HepG2 (cell line): ENCODE data around the gene RNF149.
"Not testable (repeated sequence)": the region's sequence is repeated elsewhere in the genome, so short reads cannot be mapped to it uniquely, and the experiment has no call there.

Experiments
- HCFC1 ChIP-seq: fragments of 150-350 bp; IDR thresholded peaks from 2 replicates; pipeline ENCODE4 v1.6.1; 2014; ENCODE audit warnings: low read depth, low read length
- JARID2 ChIP-seq: sonication (generic); formaldehyde crosslinking; IDR thresholded peaks from 2 replicates; pipeline ENCODE4 v1.8.1; 2023; ENCODE audit warnings: missing genetic modification reagents, inconsistent platforms; ENCODE audit not compliant: insufficient replicate concordance
- KDM5A ChIP-seq: fragments of 200-600 bp; sonication (generic); IDR thresholded peaks from 2 replicates; pipeline ENCODE4 v1.7.0; 2018; ENCODE audit warnings: antibody characterized with exemption, mild to moderate bottlenecking, low read length, borderline replicate concordance
- MATR3 ChIP-seq: sonication (generic); formaldehyde crosslinking; IDR thresholded peaks from 2 replicates; pipeline ENCODE4 v1.4.0; 2020; ENCODE audit warnings: missing genetic modification reagents
- NFRKB ChIP-seq: fragments of 450-650 bp; IDR thresholded peaks from 2 replicates; pipeline ENCODE4 v1.6.1; 2017
- RAD21 ChIP-seq: fragments of 450-650 bp; formaldehyde crosslinking; IDR thresholded peaks from 2 replicates; pipeline ENCODE4 v1.5.0; 2020; ENCODE audit warnings: mild to moderate bottlenecking
- REXO4 ChIP-seq: sonication (generic); formaldehyde crosslinking; IDR thresholded peaks from 2 replicates; pipeline ENCODE4 v1.8.0; 2022; ENCODE audit warnings: missing genetic modification reagents, mild to moderate bottlenecking, borderline replicate concordance
- TBP ChIP-seq: sonication (generic); formaldehyde crosslinking; IDR thresholded peaks from 2 replicates; pipeline ENCODE4 v1.5.0; 2020; ENCODE audit warnings: missing genetic modification reagents
- ZBTB8A ChIP-seq: sonication (generic); formaldehyde crosslinking; IDR thresholded peaks from 2 replicates; pipeline ENCODE4 v1.4.0; 2020; ENCODE audit warnings: mild to moderate bottlenecking, low read depth, missing genetic modification reagents, borderline replicate concordance
- ZNF331 ChIP-seq: sonication (generic); formaldehyde crosslinking; IDR thresholded peaks from 2 replicates; pipeline ENCODE4 v1.4.0; 2020; ENCODE audit warnings: missing genetic modification reagents
- TF ChIP-seq, protein P1 (sequence below): sonication (generic); formaldehyde crosslinking; IDR thresholded peaks from 2 replicates; pipeline ENCODE4 v1.5.0; 2020; ENCODE audit warnings: mild to moderate bottlenecking, missing genetic modification reagents
- TF ChIP-seq, protein P2 (sequence below): sonication (generic); IDR thresholded peaks from 2 replicates; pipeline ENCODE4 v1.6.1; 2016; ENCODE audit warnings: low read depth, borderline replicate concordance
- TF ChIP-seq, protein P3 (sequence below): sonication (generic); formaldehyde crosslinking; IDR thresholded peaks from 2 replicates; pipeline ENCODE4 v1.5.0; 2020; ENCODE audit warnings: mild to moderate bottlenecking, missing genetic modification reagents, moderate library complexity

- not testable (repeated sequence) for TF ChIP-seq REXO4 (CRISPR knock-in tag); RAD21 (CRISPR knock-in tag); ZNF331 (CRISPR knock-in tag); NFRKB; KDM5A; HCFC1; ZBTB8A; MATR3; JARID2 (CRISPR knock-in tag); TBP (CRISPR knock-in tag)
- TF ChIP-seq, protein P1, sequence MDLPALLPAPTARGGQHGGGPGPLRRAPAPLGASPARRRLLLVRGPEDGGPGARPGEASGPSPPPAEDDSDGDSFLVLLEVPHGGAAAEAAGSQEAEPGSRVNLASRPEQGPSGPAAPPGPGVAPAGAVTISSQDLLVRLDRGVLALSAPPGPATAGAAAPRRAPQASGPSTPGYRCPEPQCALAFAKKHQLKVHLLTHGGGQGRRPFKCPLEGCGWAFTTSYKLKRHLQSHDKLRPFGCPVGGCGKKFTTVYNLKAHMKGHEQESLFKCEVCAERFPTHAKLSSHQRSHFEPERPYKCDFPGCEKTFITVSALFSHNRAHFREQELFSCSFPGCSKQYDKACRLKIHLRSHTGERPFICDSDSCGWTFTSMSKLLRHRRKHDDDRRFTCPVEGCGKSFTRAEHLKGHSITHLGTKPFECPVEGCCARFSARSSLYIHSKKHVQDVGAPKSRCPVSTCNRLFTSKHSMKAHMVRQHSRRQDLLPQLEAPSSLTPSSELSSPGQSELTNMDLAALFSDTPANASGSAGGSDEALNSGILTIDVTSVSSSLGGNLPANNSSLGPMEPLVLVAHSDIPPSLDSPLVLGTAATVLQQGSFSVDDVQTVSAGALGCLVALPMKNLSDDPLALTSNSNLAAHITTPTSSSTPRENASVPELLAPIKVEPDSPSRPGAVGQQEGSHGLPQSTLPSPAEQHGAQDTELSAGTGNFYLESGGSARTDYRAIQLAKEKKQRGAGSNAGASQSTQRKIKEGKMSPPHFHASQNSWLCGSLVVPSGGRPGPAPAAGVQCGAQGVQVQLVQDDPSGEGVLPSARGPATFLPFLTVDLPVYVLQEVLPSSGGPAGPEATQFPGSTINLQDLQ: not testable (repeated sequence)
- TF ChIP-seq, protein P2, sequence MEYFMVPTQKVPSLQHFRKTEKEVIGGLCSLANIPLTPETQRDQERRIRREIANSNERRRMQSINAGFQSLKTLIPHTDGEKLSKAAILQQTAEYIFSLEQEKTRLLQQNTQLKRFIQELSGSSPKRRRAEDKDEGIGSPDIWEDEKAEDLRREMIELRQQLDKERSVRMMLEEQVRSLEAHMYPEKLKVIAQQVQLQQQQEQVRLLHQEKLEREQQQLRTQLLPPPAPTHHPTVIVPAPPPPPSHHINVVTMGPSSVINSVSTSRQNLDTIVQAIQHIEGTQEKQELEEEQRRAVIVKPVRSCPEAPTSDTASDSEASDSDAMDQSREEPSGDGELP: not testable (repeated sequence)
- TF ChIP-seq, protein P3, sequence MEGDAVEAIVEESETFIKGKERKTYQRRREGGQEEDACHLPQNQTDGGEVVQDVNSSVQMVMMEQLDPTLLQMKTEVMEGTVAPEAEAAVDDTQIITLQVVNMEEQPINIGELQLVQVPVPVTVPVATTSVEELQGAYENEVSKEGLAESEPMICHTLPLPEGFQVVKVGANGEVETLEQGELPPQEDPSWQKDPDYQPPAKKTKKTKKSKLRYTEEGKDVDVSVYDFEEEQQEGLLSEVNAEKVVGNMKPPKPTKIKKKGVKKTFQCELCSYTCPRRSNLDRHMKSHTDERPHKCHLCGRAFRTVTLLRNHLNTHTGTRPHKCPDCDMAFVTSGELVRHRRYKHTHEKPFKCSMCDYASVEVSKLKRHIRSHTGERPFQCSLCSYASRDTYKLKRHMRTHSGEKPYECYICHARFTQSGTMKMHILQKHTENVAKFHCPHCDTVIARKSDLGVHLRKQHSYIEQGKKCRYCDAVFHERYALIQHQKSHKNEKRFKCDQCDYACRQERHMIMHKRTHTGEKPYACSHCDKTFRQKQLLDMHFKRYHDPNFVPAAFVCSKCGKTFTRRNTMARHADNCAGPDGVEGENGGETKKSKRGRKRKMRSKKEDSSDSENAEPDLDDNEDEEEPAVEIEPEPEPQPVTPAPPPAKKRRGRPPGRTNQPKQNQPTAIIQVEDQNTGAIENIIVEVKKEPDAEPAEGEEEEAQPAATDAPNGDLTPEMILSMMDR (CRISPR knock-in tag): not testable (repeated sequence)
These were observed 8.1 kb upstream of the RNF149 start for GRCh38 chr2:101316568-101316967.
